GM23338 (cell line): ENCODE data around the gene DIP2C. TPM values are rescaled to one million over a fixed set of nuclear protein-coding genes. Genes with fewer than 3 reads are reported as not detected.

ENCODE experiments used
- ATAC-seq: fragments of 200-7000 bp; cut with Tn5 transposase; 3 replicates; pipeline ENCODE4 v1.9.1; 2020
- DNase-seq: peaks from one replicate; pipeline ENCODE4 v3.0.0-alpha.2; 2015; ENCODE audit warnings: low spot score
- H2AFZ ChIP-seq: fragments of 200-600 bp; sonication (generic); 2 replicates; pipeline ENCODE4 v1.8.0; 2016; ENCODE audit warnings: antibody characterized with exemption, mild to moderate bottlenecking, moderate library complexity
- H3F3A ChIP-seq: fragments of 200-600 bp; sonication (generic); replicated peaks from 2 replicates; pipeline ENCODE4 v1.8.0; 2017; ENCODE audit warnings: antibody characterized with exemption, mixed run types, low read depth
- H3K27ac ChIP-seq: fragments of 200-600 bp; sonication (generic); 2 replicates; pipeline ENCODE4 v1.6.1; 2016; ENCODE audit warnings: low read depth
- H3K27me3 ChIP-seq: fragments of 200-600 bp; sonication (generic); 2 replicates; pipeline ENCODE4 v1.8.0; 2016; ENCODE audit warnings: mild to moderate bottlenecking, mixed run types, moderate library complexity; ENCODE audit not compliant: insufficient read depth
- H3K36me3 ChIP-seq: fragments of 200-600 bp; sonication (generic); 2 replicates; pipeline ENCODE4 v1.8.0; 2016; ENCODE audit warnings: mild to moderate bottlenecking; ENCODE audit not compliant: insufficient read depth
- H3K4me1 ChIP-seq: fragments of 200-600 bp; sonication (generic); 2 replicates; pipeline ENCODE4 v1.8.0; 2016; ENCODE audit warnings: mild to moderate bottlenecking, moderate library complexity; ENCODE audit not compliant: insufficient read depth
- H3K4me2 ChIP-seq: fragments of 200-600 bp; sonication (generic); 2 replicates; pipeline ENCODE4 v1.7.1; 2017; ENCODE audit warnings: mixed run types
- H3K4me3 ChIP-seq: fragments of 200-600 bp; sonication (generic); 2 replicates; pipeline ENCODE4 v1.6.1; 2016; ENCODE audit warnings: mixed run types
- H3K79me2 ChIP-seq: fragments of 200-600 bp; sonication (generic); replicated peaks from 2 replicates; pipeline ENCODE4 v1.8.0; 2017; ENCODE audit warnings: mild to moderate bottlenecking; ENCODE audit not compliant: insufficient read depth
- H3K9me2 ChIP-seq: fragments of 200-600 bp; sonication (generic); 2 replicates; pipeline ENCODE4 v1.8.0; 2017; ENCODE audit not compliant: insufficient read depth
- H4K20me1 ChIP-seq: fragments of 200-600 bp; sonication (generic); replicated peaks from 2 replicates; pipeline ENCODE4 v1.8.0; 2017; ENCODE audit warnings: mild to moderate bottlenecking; ENCODE audit not compliant: insufficient read depth
- H3K27ac Mint-ChIP-seq: 2 replicates; pipeline ENCODE4 v1.8.0; 2020; ENCODE audit warnings: inconsistent platforms, mild to moderate bottlenecking, moderate library complexity, mixed read lengths
- H3K27me3 Mint-ChIP-seq: 3 replicates; pipeline ENCODE4 v1.8.0; 2022; ENCODE audit warnings: low read depth, mild to moderate bottlenecking, moderate library complexity, mixed read lengths, inconsistent platforms; ENCODE audit not compliant: insufficient read depth, poor library complexity
- H3K36me3 Mint-ChIP-seq: 3 replicates; pipeline ENCODE4 v1.8.0; 2021; ENCODE audit warnings: low read depth, mild to moderate bottlenecking, inconsistent platforms, moderate library complexity, mixed read lengths
- H3K4me1 Mint-ChIP-seq: 3 replicates; pipeline ENCODE4 v1.8.0; 2020; ENCODE audit warnings: mild to moderate bottlenecking, inconsistent platforms, mixed read lengths
- H3K4me3 Mint-ChIP-seq: 3 replicates; pipeline ENCODE4 v1.8.0; 2021; ENCODE audit warnings: moderate library complexity, mild to moderate bottlenecking, inconsistent platforms, mixed read lengths
- H3K9me3 Mint-ChIP-seq: 3 replicates; pipeline ENCODE4 v1.8.0; 2020; ENCODE audit warnings: moderate library complexity, mild to moderate bottlenecking, inconsistent platforms, mixed read lengths
- CREB1 ChIP-seq: fragments of 250-450 bp; sonication (Bioruptor Pico); IDR thresholded peaks from 2 replicates; pipeline ENCODE4 v1.5.0; 2020; ENCODE audit warnings: low read depth, mild to moderate bottlenecking, moderate library complexity
- EZH2 ChIP-seq: fragments of 200-600 bp; sonication (generic); IDR thresholded peaks from one replicate; pipeline ENCODE4 v1.8.0; 2017; ENCODE audit warnings: antibody characterized with exemption, mild to moderate bottlenecking, low read depth; ENCODE audit not compliant: unreplicated experiment
- EZH2phosphoT487 ChIP-seq: fragments of 200-600 bp; sonication (generic); IDR thresholded peaks from one replicate; pipeline ENCODE4 v1.8.1; 2018; ENCODE audit warnings: antibody characterized with exemption; ENCODE audit not compliant: unreplicated experiment
- JUNB ChIP-seq: IDR thresholded peaks from one replicate; pipeline ENCODE4 v1.6.1; 2016; ENCODE audit warnings: antibody characterized with exemption; ENCODE audit not compliant: unreplicated experiment
- NANOG ChIP-seq: IDR thresholded peaks from 2 replicates; pipeline ENCODE4 v1.6.1; 2016; ENCODE audit warnings: antibody characterized with exemption, borderline replicate concordance
- POLR2AphosphoS5 ChIP-seq: IDR thresholded peaks from 2 replicates; pipeline ENCODE4 v1.6.1; 2016; ENCODE audit warnings: antibody characterized with exemption, low read depth
- STAT1 ChIP-seq: IDR thresholded peaks from one replicate; pipeline ENCODE4 v1.6.1; 2016; ENCODE audit warnings: antibody characterized with exemption; ENCODE audit not compliant: unreplicated experiment
- ZNF114 ChIP-seq: fragments of 250-450 bp; sonication (Bioruptor Pico); IDR thresholded peaks from 2 replicates; pipeline ENCODE4 v1.5.0; 2020; ENCODE audit warnings: mild to moderate bottlenecking, moderate library complexity
- ZNF331 ChIP-seq: fragments of 250-450 bp; sonication (Bioruptor Pico); IDR thresholded peaks from 2 replicates; pipeline ENCODE4 v1.5.0; 2020; ENCODE audit warnings: low read depth, mild to moderate bottlenecking, moderate library complexity
- polyA plus RNA-seq: library from polyadenylated mRNA; unstranded; fragments of >200 nt; fragmentation: Nextera tagmentation; extraction: Ambion mirVana; gene quantifications from 2 replicates; pipeline ENCODE4 v1.2.1, GENCODE V29; 2016
- total RNA-seq: library from RNA; depleted of rRNA; stranded (reverse); fragments of >200 nt; shearing (Covaris generic); gene quantifications from 2 replicates; pipeline ENCODE4 v1.2.3, GENCODE V29; 2014
- TF ChIP-seq, protein P1 (sequence below): fragments of 250-450 bp; sonication (Bioruptor Pico); IDR thresholded peaks from 2 replicates; pipeline ENCODE4 v1.5.0; 2020; ENCODE audit warnings: mild to moderate bottlenecking, moderate library complexity
- TF ChIP-seq, protein P2 (sequence below): IDR thresholded peaks from 2 replicates; pipeline ENCODE4 v1.6.1; 2016; ENCODE audit warnings: antibody characterized with exemption
- TF ChIP-seq, protein P3 (sequence below): IDR thresholded peaks from one replicate; pipeline ENCODE4 v1.6.1; 2018; ENCODE audit warnings: antibody characterized with exemption; ENCODE audit not compliant: unreplicated experiment
- TF ChIP-seq, protein P4 (sequence below), 2 experiments: fragments of 200-600 bp in 1 of 2; sonication (generic) in 1 of 2; conservative IDR thresholded peaks; 2 replicates each; pipeline versions ENCODE4 v1.5.1 to v1.6.1; 2016 to 2017; ENCODE audit warnings: antibody characterized with exemption in 2 of 2, low read depth in 2 of 2, mild to moderate bottlenecking in 2 of 2, moderate library complexity in 1 of 2

DIP2C gene
- total and polyA plus RNA-seq, 2 experiments from 2014 or later, result 5.1 to 7.7 TPM

DNA sequence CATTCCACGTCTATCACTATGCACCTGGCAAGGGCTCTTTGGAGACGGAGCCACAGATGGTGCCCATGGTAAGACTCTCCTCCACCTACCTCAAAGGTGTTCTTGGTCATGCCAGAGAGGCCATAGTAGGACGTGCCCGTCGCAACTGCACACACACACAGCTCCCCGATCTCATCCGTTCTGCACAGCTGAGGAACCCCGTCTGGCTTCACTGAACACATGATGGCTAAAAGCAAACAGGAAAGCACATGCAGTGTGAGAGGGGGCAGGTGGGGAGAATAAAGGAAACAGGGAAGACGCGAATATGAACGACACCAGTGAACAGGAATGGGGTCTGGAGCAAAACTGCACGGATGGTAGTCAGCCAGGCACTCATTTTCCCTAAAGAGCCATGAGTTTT is 323.3 kb downstream of the DIP2C start (continued):
- no peak for TF ChIP-seq ZNF331 (CRISPR knock-in tag)
- TF ChIP-seq EZH2, result no peak

DNA sequence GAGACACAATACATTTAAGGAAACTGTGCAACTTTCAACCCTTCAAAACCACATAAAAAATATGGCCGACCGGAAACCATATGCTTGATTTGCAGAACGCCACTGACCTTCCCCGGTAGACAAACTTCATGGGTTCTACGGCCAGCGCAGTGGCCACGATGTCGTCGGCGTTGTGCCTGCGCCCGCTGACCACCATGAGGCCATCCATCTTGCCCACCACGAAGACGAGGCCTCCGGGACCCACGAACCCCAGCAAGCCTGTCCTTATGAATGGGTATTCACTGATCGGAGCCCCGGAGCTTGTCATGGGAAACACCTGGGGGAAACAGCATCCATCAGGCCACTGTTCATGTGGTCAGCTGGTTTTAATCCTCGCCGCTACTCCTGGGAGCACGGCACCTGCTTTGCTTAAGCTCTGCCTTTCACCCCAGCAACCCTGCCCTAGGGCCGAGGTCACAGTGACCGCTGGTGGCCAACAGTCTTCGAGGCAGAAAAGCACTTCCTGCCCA is 325.1 kb downstream of the DIP2C start:
- H3K27ac Mint-ChIP-seq, result no peak overlapping the region
- Histone ChIP-seq H3K79me2 (no peaks in the 10 kb centered on the region), H3K36me3 (no peaks in the 10 kb centered on the region), H3F3A (no peaks in the 10 kb centered on the region), H3K27me3 (no peaks in the 10 kb centered on the region), H2AFZ (no peak overlapping the region), H3K4me1 (no peaks in the 10 kb centered on the region), H3K9me2 (no peaks in the 10 kb centered on the region), H3K27ac (no peak overlapping the region), H3K4me3 (no peak overlapping the region), H3K4me2 (no peak overlapping the region), H4K20me1 (no peaks in the 10 kb centered on the region)
- DNase-seq, result no peak
- H3K4me1 Mint-ChIP-seq, result 0 out of 3 replicates have a peak, but pooled peaks cover 3% of the 10 kb centered on the region
- no peaks in the 10 kb centered on the region for H3K36me3 Mint-ChIP-seq
- peaks cover 6% of the 10 kb centered on the region for H3K27me3 Mint-ChIP-seq
- ATAC-seq, result no peak
- H3K4me3 Mint-ChIP-seq, result no peak overlapping the region
- no peaks in the 10 kb centered on the region for H3K9me3 Mint-ChIP-seq
- TF ChIP-seq, protein P1, sequence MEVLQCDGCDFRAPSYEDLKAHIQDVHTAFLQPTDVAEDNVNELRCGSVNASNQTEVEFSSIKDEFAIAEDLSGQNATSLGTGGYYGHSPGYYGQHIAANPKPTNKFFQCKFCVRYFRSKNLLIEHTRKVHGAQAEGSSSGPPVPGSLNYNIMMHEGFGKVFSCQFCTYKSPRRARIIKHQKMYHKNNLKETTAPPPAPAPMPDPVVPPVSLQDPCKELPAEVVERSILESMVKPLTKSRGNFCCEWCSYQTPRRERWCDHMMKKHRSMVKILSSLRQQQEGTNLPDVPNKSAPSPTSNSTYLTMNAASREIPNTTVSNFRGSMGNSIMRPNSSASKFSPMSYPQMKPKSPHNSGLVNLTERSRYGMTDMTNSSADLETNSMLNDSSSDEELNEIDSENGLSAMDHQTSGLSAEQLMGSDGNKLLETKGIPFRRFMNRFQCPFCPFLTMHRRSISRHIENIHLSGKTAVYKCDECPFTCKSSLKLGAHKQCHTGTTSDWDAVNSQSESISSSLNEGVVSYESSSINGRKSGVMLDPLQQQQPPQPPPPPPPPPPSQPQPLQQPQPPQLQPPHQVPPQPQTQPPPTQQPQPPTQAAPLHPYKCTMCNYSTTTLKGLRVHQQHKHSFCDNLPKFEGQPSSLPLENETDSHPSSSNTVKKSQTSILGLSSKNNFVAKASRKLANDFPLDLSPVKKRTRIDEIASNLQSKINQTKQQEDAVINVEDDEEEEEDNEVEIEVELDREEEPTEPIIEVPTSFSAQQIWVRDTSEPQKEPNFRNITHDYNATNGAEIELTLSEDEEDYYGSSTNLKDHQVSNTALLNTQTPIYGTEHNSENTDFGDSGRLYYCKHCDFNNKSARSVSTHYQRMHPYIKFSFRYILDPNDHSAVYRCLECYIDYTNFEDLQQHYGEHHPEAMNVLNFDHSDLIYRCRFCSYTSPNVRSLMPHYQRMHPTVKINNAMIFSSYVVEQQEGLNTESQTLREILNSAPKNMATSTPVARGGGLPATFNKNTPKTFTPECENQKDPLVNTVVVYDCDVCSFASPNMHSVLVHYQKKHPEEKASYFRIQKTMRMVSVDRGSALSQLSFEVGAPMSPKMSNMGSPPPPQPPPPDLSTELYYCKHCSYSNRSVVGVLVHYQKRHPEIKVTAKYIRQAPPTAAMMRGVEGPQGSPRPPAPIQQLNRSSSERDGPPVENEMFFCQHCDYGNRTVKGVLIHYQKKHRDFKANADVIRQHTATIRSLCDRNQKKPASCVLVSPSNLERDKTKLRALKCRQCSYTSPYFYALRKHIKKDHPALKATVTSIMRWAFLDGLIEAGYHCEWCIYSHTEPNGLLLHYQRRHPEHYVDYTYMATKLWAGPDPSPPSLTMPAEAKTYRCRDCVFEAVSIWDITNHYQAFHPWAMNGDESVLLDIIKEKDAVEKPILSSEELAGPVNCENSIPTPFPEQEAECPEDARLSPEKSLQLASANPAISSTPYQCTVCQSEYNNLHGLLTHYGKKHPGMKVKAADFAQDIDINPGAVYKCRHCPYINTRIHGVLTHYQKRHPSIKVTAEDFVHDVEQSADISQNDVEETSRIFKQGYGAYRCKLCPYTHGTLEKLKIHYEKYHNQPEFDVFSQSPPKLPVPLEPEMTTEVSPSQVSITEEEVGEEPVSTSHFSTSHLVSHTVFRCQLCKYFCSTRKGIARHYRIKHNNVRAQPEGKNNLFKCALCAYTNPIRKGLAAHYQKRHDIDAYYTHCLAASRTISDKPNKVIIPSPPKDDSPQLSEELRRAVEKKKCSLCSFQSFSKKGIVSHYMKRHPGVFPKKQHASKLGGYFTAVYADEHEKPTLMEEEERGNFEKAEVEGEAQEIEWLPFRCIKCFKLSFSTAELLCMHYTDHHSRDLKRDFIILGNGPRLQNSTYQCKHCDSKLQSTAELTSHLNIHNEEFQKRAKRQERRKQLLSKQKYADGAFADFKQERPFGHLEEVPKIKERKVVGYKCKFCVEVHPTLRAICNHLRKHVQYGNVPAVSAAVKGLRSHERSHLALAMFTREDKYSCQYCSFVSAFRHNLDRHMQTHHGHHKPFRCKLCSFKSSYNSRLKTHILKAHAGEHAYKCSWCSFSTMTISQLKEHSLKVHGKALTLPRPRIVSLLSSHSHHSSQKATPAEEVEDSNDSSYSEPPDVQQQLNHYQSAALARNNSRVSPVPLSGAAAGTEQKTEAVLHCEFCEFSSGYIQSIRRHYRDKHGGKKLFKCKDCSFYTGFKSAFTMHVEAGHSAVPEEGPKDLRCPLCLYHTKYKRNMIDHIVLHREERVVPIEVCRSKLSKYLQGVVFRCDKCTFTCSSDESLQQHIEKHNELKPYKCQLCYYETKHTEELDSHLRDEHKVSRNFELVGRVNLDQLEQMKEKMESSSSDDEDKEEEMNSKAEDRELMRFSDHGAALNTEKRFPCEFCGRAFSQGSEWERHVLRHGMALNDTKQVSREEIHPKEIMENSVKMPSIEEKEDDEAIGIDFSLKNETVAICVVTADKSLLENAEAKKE, result no peak
- TF ChIP-seq EZH2phosphoT487 (no peak), NANOG (no peak), ZNF331 (CRISPR knock-in tag) (no peak), JUNB (no peak), CREB1 (no peak), POLR2AphosphoS5 (no peak), ZNF114 (CRISPR knock-in tag) (no peak), STAT1 (no peak), EZH2 (no peak)
- TF ChIP-seq, protein P2, sequence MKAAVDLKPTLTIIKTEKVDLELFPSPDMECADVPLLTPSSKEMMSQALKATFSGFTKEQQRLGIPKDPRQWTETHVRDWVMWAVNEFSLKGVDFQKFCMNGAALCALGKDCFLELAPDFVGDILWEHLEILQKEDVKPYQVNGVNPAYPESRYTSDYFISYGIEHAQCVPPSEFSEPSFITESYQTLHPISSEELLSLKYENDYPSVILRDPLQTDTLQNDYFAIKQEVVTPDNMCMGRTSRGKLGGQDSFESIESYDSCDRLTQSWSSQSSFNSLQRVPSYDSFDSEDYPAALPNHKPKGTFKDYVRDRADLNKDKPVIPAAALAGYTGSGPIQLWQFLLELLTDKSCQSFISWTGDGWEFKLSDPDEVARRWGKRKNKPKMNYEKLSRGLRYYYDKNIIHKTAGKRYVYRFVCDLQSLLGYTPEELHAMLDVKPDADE, result no peak
- TF ChIP-seq, protein P3, sequence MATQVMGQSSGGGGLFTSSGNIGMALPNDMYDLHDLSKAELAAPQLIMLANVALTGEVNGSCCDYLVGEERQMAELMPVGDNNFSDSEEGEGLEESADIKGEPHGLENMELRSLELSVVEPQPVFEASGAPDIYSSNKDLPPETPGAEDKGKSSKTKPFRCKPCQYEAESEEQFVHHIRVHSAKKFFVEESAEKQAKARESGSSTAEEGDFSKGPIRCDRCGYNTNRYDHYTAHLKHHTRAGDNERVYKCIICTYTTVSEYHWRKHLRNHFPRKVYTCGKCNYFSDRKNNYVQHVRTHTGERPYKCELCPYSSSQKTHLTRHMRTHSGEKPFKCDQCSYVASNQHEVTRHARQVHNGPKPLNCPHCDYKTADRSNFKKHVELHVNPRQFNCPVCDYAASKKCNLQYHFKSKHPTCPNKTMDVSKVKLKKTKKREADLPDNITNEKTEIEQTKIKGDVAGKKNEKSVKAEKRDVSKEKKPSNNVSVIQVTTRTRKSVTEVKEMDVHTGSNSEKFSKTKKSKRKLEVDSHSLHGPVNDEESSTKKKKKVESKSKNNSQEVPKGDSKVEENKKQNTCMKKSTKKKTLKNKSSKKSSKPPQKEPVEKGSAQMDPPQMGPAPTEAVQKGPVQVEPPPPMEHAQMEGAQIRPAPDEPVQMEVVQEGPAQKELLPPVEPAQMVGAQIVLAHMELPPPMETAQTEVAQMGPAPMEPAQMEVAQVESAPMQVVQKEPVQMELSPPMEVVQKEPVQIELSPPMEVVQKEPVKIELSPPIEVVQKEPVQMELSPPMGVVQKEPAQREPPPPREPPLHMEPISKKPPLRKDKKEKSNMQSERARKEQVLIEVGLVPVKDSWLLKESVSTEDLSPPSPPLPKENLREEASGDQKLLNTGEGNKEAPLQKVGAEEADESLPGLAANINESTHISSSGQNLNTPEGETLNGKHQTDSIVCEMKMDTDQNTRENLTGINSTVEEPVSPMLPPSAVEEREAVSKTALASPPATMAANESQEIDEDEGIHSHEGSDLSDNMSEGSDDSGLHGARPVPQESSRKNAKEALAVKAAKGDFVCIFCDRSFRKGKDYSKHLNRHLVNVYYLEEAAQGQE, result no peak
- TF ChIP-seq, protein P4, sequence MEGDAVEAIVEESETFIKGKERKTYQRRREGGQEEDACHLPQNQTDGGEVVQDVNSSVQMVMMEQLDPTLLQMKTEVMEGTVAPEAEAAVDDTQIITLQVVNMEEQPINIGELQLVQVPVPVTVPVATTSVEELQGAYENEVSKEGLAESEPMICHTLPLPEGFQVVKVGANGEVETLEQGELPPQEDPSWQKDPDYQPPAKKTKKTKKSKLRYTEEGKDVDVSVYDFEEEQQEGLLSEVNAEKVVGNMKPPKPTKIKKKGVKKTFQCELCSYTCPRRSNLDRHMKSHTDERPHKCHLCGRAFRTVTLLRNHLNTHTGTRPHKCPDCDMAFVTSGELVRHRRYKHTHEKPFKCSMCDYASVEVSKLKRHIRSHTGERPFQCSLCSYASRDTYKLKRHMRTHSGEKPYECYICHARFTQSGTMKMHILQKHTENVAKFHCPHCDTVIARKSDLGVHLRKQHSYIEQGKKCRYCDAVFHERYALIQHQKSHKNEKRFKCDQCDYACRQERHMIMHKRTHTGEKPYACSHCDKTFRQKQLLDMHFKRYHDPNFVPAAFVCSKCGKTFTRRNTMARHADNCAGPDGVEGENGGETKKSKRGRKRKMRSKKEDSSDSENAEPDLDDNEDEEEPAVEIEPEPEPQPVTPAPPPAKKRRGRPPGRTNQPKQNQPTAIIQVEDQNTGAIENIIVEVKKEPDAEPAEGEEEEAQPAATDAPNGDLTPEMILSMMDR (conservative IDR thresholded peaks at IDR 0.05; ENCODE audit: low read depth in 2 of 2), result no peak
